Fibroblast of the aortic adventitia (primary cell): ENCODE results near the gene SSU72. TPM values are rescaled to one million over a fixed set of nuclear protein-coding genes. Genes with fewer than 3 reads are reported as not detected.

Experiments used
- DNase-seq: peaks from one replicate; pipeline ENCODE4 v3.0.0-alpha.2; 2010; ENCODE audit warnings: low read depth
- H3K4me3 ChIP-seq: 2 replicates; pipeline ENCODE4 v1.5.1; 2011; ENCODE audit warnings: low read depth, mild to moderate bottlenecking, control low read depth, low read length, moderate library complexity
- total RNA-seq: library from RNA; depleted of rRNA; stranded (reverse); fragments of >200 nt; gene quantifications from 2 replicates; pipeline ENCODE4 v1.2.3, GENCODE V29; 2012; ENCODE audit warnings: low replicate concordance
- TF ChIP-seq, protein P1 (sequence below): IDR thresholded peaks from 2 replicates; pipeline ENCODE4 v1.5.1; 2011; ENCODE audit warnings: mild to moderate bottlenecking, low read length, control low read depth, inconsistent platforms; ENCODE audit not compliant: insufficient read depth

Gene SSU72
- total RNA-seq, 1 donor = 78.2 TPM

DNA sequence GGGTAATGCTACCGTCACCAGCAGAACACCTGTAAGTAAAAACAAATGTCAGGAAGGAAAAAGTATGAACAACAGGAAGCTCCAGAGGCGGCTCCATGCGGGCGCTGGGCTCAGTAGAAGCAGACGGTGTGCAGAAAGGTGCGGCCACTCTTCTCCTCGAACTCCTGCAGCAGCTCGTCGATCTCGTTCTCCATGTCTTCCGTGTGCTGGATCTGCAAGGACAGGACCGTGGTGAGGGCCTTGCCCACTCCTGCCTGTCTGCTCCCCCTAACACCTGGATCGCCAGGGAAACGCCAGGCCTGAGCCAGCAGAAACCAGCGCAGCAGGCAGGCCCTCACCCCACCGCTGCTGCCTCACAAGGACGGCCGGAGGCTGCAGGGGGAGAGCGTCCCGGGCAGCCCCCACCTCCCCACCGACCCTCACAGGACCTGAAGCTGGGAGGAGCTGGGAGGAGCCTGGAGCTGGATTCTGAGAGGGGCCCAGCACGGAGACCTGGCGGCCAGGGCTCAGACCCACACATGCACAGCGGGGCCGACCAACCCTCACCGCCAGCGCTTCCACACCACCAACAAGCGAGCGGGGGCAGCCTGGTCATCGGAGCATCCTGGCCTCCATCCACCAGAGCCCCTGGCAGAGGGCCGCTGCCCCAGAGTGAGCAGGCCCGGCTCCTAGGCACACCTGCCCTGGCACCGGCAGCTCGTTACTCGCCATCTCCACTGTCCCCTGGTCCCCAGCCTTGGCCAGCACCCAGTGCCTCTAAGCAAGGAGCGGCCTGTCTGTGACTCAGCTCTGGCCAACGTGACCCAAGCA, 32.5 kb downstream of the SSU72 start:
- no peak overlapping the region for H3K4me3 ChIP-seq
- no peak for DNase-seq

DNA sequence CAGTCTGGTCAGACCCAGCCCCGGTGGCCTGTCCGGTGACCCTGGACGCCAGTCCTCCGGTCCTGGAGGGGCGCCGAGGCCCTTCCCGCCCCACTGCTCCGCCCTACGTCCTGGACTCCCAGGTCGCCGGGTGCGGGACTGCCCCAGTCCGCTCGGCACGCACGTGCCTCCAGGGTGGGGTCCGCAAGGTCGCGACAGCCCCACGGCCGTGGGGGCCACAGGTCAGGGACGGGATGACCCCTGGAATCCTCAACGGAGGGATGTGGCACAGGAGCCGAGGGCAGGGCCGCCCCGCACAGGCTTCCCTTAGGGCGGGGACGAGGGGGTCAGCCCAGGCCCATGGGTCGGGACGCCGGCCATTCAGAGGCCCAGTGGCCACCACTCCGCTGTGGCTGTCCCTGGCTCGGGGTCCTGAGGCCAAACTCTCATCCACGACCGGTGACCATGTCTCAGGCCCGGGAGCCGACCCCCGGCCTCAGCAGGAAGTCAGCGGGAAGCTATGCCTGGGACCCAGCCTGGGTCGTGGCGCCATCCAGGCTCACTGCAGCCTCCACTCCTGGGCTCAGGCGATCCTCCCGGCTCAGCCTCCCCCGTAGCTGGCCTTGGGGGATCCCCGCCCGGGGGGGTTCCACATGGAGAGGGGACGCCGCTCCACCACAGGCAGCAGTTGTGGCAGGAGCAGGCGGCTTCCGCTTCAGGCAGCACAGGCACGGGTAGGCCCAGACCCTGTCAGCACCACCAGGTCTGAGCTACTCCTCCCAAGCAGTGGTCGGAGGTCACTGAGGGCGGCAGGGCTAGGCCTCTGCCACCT, 33.6 kb downstream of the SSU72 start:
- TF ChIP-seq, protein P1, sequence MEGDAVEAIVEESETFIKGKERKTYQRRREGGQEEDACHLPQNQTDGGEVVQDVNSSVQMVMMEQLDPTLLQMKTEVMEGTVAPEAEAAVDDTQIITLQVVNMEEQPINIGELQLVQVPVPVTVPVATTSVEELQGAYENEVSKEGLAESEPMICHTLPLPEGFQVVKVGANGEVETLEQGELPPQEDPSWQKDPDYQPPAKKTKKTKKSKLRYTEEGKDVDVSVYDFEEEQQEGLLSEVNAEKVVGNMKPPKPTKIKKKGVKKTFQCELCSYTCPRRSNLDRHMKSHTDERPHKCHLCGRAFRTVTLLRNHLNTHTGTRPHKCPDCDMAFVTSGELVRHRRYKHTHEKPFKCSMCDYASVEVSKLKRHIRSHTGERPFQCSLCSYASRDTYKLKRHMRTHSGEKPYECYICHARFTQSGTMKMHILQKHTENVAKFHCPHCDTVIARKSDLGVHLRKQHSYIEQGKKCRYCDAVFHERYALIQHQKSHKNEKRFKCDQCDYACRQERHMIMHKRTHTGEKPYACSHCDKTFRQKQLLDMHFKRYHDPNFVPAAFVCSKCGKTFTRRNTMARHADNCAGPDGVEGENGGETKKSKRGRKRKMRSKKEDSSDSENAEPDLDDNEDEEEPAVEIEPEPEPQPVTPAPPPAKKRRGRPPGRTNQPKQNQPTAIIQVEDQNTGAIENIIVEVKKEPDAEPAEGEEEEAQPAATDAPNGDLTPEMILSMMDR = no peak
- DNase-seq = no peak
- peak overlapping the region; percentile 73 for H3K4me3 ChIP-seq

More for the DNA sequence above, 32.5 kb downstream of the SSU72 start:
- TF ChIP-seq, protein P1 = no peak

DNA sequence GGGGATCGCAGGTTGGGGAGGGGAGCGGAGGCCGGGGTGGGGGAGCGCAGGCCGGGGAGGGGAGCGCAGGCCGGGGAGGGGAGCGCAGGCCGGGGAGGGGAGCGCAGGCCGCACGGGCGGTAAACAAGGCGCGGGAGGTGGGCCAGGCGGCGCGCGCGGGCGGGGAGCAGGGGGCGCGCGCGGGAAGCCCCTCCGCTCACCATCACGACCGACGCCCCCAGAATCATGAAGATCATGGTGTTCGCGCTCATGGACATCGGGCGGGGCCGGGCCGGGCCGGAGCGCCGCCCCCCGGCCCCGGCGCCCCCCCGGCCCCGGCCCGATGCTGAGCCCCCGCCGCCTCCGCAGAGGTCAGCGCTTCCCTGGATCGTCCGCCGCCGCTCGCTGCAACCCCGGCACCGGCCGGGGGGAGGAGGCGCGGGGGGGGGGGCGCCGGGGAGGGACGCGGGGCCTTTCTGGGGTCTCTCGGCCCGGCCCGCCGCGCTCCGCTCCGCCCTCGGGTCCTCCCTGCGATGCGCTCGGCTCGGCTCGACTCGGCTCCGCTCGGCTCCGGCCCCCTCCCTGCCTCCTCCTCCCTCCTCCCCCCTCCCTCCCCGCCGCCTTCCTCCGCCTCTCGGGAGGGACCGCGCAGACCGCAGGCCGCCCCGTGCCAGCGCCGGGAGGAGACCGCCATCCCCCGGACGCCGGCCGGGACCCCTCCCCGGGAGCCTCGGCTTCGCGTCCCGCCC, 34.4 kb downstream of the SSU72 start, which contains the start of gene TMEM240:
TSS of gene TMEM240 (minus strand) at position 535 of the 728 bp plus-strand sequence. CDS start at position 257, 278 bp downstream.
- peak within 1 kb of the TSS; percentile 73 for H3K4me3 ChIP-seq
- TF ChIP-seq, protein P1 = no peak
- peak; percentile 66 for DNase-seq

DNA sequence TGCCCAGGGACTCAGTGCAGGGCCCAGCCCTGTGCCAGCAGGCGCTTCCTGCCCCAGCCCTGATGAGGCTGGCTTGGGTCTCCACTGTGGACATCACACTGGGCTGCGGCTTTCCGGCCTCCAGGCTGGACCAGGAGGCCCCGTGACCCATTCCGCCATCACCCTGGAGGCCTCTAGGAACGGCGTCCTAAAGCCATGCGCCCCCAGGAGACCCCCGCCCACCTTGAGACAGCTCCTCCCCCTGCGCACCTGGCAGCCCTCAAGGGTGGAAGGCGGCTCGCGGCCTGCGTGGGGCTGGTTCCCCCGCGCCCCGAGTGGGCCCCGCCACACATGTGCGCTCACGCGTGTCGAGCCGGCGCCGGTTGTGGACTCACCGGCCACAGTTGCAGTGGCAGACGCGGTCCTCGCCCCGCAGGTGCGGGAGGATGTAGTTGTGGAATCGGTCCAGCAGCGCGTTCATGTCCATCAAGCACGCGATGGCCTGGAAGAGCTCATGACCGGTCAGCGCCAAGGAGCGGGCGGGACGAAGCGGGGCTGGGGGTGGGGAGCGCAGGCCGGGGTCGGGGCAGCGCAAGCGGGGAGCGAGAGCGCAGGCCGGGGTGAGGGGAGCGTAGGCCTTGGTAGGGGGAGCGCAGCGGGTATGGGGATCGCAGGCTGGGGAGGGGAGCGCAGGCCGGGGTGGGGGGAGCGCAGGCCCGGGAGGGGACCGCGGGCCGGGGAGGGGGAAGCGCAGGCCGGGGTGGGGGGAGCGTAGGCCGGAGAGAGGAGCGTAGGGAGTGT, 35.2 kb downstream of the SSU72 start:
- peak; percentile 24 for DNase-seq
- TF ChIP-seq, protein P1 = no peak
- peak overlapping the region; percentile 73 for H3K4me3 ChIP-seq

DNA sequence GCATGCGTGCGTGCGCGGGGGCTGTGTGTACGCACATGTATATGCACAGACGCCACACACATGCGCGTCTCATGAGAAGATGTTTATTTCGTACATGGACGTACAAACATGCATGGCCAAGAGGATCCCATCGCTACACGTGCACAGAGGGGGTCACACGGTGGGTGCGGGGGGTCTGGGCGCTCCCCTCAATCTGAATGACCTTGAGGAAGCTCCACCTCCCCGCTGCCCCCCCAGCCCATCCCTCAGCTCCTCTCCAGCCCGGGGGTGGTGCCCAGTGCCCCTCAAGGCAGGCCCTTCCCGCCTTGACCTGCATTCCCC, 35.7 kb downstream of the SSU72 start:
- H3K4me3 ChIP-seq = peak overlapping the region; percentile 73
- no peak for DNase-seq
- TF ChIP-seq, protein P1 = no peak

DNA sequence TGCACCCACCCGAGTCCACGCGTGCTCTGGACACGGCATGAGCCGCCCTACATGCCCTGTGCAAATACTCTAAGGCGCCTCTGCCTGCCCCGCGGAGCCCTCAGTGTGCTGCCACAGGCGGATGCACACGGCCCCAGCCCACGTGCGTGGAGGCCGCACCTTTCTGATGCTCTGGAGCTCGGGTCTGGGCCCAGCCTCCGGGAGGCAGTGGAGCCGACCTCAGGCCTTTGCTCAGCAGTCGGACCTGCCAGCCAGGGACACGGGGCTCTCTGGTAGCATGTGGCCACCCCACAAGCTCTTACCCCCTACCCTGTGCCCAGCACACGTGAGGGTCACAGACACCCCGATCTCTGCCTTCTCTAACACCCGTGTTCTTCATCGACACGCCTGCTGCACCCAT, 36.3 kb downstream of the SSU72 start:
- TF ChIP-seq, protein P1 = no peak
- no peak overlapping the region for H3K4me3 ChIP-seq
- DNase-seq = no peak
